NK-92 (cell line): Measurements from ENCODE around the gene ALG12.

Experiments used
- DNase-seq: peaks from one replicate; lab custom pipeline; 2025; ENCODE audit not compliant: unreplicated experiment; lab: John Stamatoyannopoulos, UW

Gene ALG12

GRCh38 chr22:49915610-49916009 lies 2.6 kb downstream of the ALG12 start:
- DNase-seq: no peak

GRCh38 chr22:49914256-49914655 lies 4.0 kb downstream of the ALG12 start:
- no peak for DNase-seq

GRCh38 chr22:49913446-49913845 lies 4.8 kb downstream of the ALG12 start:
- DNase-seq: no peak

GRCh38 chr22:49913026-49913425 lies 5.2 kb downstream of the ALG12 start:
- DNase-seq: no peak

GRCh38 chr22:49911881-49912625 lies 6.2 kb downstream of the ALG12 start:
- DNase-seq: no peak

- no peak for DNase-seq
Measured at GRCh38 chr22:49910229-49911155, 7.7 kb downstream of the ALG12 start.

- DNase-seq: no peak
Measured at GRCh38 chr22:49909476-49910205, 8.6 kb downstream of the ALG12 start.

- DNase-seq: no peak
Measured at GRCh38 chr22:49907807-49908206, 10.4 kb downstream of the ALG12 start.

GRCh38 chr22:49906799-49907290 lies 11.4 kb downstream of the ALG12 start:
- no peak for DNase-seq

GRCh38 chr22:49906071-49906798 lies 12.0 kb downstream of the ALG12 start:
- DNase-seq: no peak

- DNase-seq: no peak
Measured at GRCh38 chr22:49905465-49905864, 12.8 kb downstream of the ALG12 start.

- no peak for DNase-seq
Measured at GRCh38 chr22:49904040-49904369, 14.2 kb downstream of the ALG12 start.

GRCh38 chr22:49903322-49904039 lies 14.8 kb downstream of the ALG12 start:
- DNase-seq: no peak

- no peak for DNase-seq
Measured at GRCh38 chr22:49901457-49901856, 16.8 kb downstream of the ALG12 start.

GRCh38 chr22:49900441-49901230 lies 17.6 kb downstream of the ALG12 start:
- DNase-seq: no peak

GRCh38 chr22:49899530-49899929 lies 18.7 kb downstream of the ALG12 start:
- DNase-seq: no peak

GRCh38 chr22:49897015-49897684 lies 21.1 kb downstream of the ALG12 start:
- no peak for DNase-seq

- no peak for DNase-seq
Measured at GRCh38 chr22:49896201-49896600, 22.0 kb downstream of the ALG12 start.
